DOHH2 (cell line): ENCODE data around the gene DRP2.

Experiments used
- EZH2phosphoT487 ChIP-seq: fragments of 200-600 bp; sonication (generic); IDR thresholded peaks from 2 replicates; pipeline ENCODE4 v1.6.1; 2017; ENCODE audit warnings: borderline replicate concordance, mild to moderate bottlenecking, antibody characterized with exemption, low read length, moderate library complexity, mixed read lengths
- TF ChIP-seq, protein P1 (sequence below): fragments of 200-600 bp; sonication (generic); IDR thresholded peaks from one replicate; pipeline ENCODE4 v1.5.1; 2014; ENCODE audit warnings: antibody characterized with exemption, mild to moderate bottlenecking, low read depth, low read length; ENCODE audit not compliant: poor library complexity, severe bottlenecking

DNA sequence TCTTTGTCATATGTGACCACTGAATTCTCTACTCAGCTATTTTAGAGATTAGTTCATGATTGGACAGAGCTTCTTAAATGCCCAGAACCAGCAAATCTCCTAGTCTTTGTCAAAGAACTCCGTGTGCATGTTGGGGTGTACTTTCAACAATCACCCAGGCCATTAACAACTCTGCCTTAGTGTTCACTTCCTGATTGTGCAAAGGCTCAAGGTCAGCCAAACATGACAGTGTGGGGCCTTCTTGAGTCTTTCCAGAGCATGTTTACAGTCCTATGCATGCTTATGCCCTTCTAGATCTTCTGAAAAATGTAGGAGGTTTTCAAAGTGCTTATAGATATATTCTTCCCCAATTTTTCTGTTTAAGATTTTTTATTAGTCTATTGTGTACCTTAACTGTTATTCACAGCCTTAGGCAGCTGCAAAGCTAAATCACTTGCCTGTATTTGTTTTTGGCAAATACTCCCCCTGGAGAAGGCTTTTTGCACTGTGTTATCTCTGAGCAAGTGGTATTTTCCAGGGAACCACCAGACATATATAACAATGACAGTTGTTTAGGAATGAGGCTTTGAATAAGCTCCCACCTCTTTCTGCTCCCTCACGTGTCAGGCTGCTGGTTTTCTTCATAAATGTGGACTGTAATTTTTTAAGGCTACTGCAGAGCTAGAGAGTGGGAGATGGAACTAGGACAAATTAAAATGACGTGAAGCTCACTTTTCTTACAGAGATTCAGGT lies 24.0 kb upstream of the DRP2 start:
- TF ChIP-seq, protein P1, sequence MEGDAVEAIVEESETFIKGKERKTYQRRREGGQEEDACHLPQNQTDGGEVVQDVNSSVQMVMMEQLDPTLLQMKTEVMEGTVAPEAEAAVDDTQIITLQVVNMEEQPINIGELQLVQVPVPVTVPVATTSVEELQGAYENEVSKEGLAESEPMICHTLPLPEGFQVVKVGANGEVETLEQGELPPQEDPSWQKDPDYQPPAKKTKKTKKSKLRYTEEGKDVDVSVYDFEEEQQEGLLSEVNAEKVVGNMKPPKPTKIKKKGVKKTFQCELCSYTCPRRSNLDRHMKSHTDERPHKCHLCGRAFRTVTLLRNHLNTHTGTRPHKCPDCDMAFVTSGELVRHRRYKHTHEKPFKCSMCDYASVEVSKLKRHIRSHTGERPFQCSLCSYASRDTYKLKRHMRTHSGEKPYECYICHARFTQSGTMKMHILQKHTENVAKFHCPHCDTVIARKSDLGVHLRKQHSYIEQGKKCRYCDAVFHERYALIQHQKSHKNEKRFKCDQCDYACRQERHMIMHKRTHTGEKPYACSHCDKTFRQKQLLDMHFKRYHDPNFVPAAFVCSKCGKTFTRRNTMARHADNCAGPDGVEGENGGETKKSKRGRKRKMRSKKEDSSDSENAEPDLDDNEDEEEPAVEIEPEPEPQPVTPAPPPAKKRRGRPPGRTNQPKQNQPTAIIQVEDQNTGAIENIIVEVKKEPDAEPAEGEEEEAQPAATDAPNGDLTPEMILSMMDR = no peak
- no peak for TF ChIP-seq EZH2phosphoT487
